Transverse colon (tissue), 4 donors: ENCODE results near the gene PARP3. TPM values are rescaled to one million over a fixed set of nuclear protein-coding genes. Genes with fewer than 3 reads are reported as not detected.

Experiments
- DNase-seq: peaks from one replicate; pipeline ENCODE4 v3.0.0-alpha.2; 2019
- H3K27ac ChIP-seq, 4 donors: fragments of 200-600 bp; sonication (generic); 2 replicates each; pipeline ENCODE4 v1.5.1; 2016 to 2018; ENCODE audit warnings: inconsistent platforms in 4 of 4
- H3K27me3 ChIP-seq: fragments of 200-600 bp; sonication (generic); 2 replicates; pipeline ENCODE4 v1.5.1; 2017; ENCODE audit warnings: inconsistent platforms
- H3K36me3 ChIP-seq, 4 donors: fragments of 200-600 bp; sonication (generic); 2 replicates each; pipeline ENCODE4 v1.5.1; 2017 to 2019; ENCODE audit warnings: inconsistent platforms in 4 of 4
- H3K4me1 ChIP-seq, 4 donors: fragments of 200-600 bp; sonication (generic); 2 replicates each; pipeline ENCODE4 v1.5.1; 2017 to 2020; ENCODE audit warnings: inconsistent platforms in 4 of 4
- H3K4me3 ChIP-seq, 4 donors: fragments of 200-600 bp; sonication (generic); 1 replicate in 1 of 4; 2 replicates in 3 of 4; pipeline versions ENCODE4 v1.5.1 to v1.6.1; 2017 to 2019; ENCODE audit warnings: inconsistent platforms in 4 of 4
- H3K9me3 ChIP-seq, 2 donors: fragments of 200-600 bp; sonication (generic); 2 replicates each; pipeline ENCODE4 v1.5.1; 2017 to 2019; ENCODE audit warnings: inconsistent platforms in 2 of 2
- CTCF ChIP-seq, 5 experiments: fragments of 200-600 bp in 3 of 5; fragments of 450-650 bp in 2 of 5; sonication (generic) in 3 of 5; IDR thresholded peaks; 1 replicate in 2 of 5; 2 replicates in 3 of 5; pipeline ENCODE4 v1.5.1; 2016 to 2017; ENCODE audit warnings: antibody characterized with exemption in 5 of 5, inconsistent platforms in 3 of 5, mild to moderate bottlenecking in 2 of 5, moderate library complexity in 1 of 5
- EP300 ChIP-seq: sonication (generic); formaldehyde crosslinking; IDR thresholded peaks from one replicate; pipeline ENCODE4 v1.6.1; 2017; ENCODE audit warnings: antibody characterized with exemption, low read depth
- POLR2A ChIP-seq: fragments of 450-650 bp; IDR thresholded peaks from one replicate; pipeline ENCODE4 v1.6.1; 2016; ENCODE audit warnings: antibody characterized with exemption, mild to moderate bottlenecking, moderate library complexity
- POLR2AphosphoS5 ChIP-seq, 3 donors: sonication (generic); formaldehyde crosslinking; IDR thresholded peaks; one replicate each; pipeline ENCODE4 v1.6.1; 2016; ENCODE audit warnings: antibody characterized with exemption in 3 of 3
- WGBS, 2 donors: methylation state at CpG; one replicate each; pipeline ENCODE4 v1.1.5; 2018; ENCODE audit warnings: low coverage in 1 of 2; 5-methylcytosine and 5-hydroxymethylcytosine counted together
- in situ Hi-C, 4 donors: fragments of 200-750 bp; cut with MboI; loops; one replicate each; pipeline versions ENCODE4 v1.15.0 to v1.15.1; 2017; ENCODE audit warnings: low sequenced_read_pairs in 3 of 4, low pct_ligation_motif_present in 1 of 4, low pct_unique_long_range_greater_than_20kb in 1 of 4
- intact Hi-C: fragments of 100-400 bp; cut with DNase I; formaldehyde crosslinking; loops from one replicate; pipeline ENCODE4 v1.15.1; 2023; ENCODE audit warnings: low total_unique reads
- total RNA-seq, 4 donors: library from RNA; depleted of rRNA; stranded (reverse); fragments of >200 nt; gene quantifications; one replicate each; pipeline ENCODE4 v1.1.0, GENCODE V29; 2016

The PARP3 gene
- total RNA-seq, 4 donors from 2014 or later = 18.3 to 64.7 (median 42.1) TPM

GRCh38 chr3:51938780-51939425, 3.3 kb upstream of the PARP3 start:
- Histone ChIP-seq H3K36me3 (peaks cover 0 to 23% (median 7%) of the 10 kb centered on the region in 4 donors), H3K27ac (no peak overlapping the region), H3K9me3 (no peaks in the 10 kb centered on the region), H3K4me3 (no peak overlapping the region), H3K27me3 (no peaks in the 10 kb centered on the region), H3K4me1 (peaks cover 18 to 30% (median 27%) of the 10 kb centered on the region in 4 donors)
- intact Hi-C loops (no loop called here), in situ Hi-C loops (no loop called here)
- DNase-seq = no peak
- WGBS, 2 donors = 88 to 100% methylated on average over 3 to 9 of the region's 9 CpGs
- TF ChIP-seq EP300 (no peak), CTCF (IDR thresholded peaks at IDR 0.05) (no peak), POLR2AphosphoS5 (IDR thresholded peaks at IDR 0.05) (no peak), POLR2A (no peak)

GRCh38 chr3:51940648-51941462, 1.3 kb upstream of the PARP3 start:
- peak overlapping the region; percentile 67 to 90 (median 80) for H3K4me3 ChIP-seq
- WGBS, 2 donors = 29 to 67% methylated on average over 5 to 13 of the region's 13 CpGs
- peaks cover 0 to 8% (median 3%) of the 10 kb centered on the region in 4 donors for H3K36me3 ChIP-seq
- H3K9me3 ChIP-seq = no peaks in the 10 kb centered on the region
- in situ Hi-C loops (no loop called here), intact Hi-C loops (no loop called here)
- TF ChIP-seq POLR2A (no peak), EP300 (no peak), POLR2AphosphoS5 (IDR thresholded peaks at IDR 0.05) (no peak), CTCF (IDR thresholded peaks at IDR 0.05) (no peak)
- peaks cover 18 to 30% (median 27%) of the 10 kb centered on the region in 4 donors for H3K4me1 ChIP-seq
- H3K27ac ChIP-seq = peak overlapping the region; percentile 77 to 89 (median 84)
- no peak for DNase-seq
- H3K27me3 ChIP-seq = no peaks in the 10 kb centered on the region

GRCh38 chr3:51941463-51941797, 733 bp upstream of the PARP3 start:
- DNase-seq = no peak
- Histone ChIP-seq H3K4me3 (peak overlapping the region; percentile 67 to 90 (median 80)), H3K4me1 (peaks cover 18 to 30% (median 27%) of the 10 kb centered on the region in 4 donors), H3K36me3 (peaks cover 0 to 6% (median 2%) of the 10 kb centered on the region in 4 donors), H3K27me3 (no peaks in the 10 kb centered on the region), H3K27ac (peak overlapping the region; percentile 77 to 89 (median 84)), H3K9me3 (no peaks in the 10 kb centered on the region)
- TF ChIP-seq POLR2A = no peak
- no peak for TF ChIP-seq EP300
- TF ChIP-seq POLR2AphosphoS5 (IDR thresholded peaks at IDR 0.05) = no peak
- TF ChIP-seq CTCF (IDR thresholded peaks at IDR 0.05) = no peak
- in situ Hi-C loops (no loop called here), intact Hi-C loops (no loop called here)
- WGBS, 2 donors = 0% methylated on average over 11 of the region's 20 CpGs; no CpG with 5 or more reads in 1 of the 2 donors
